Heart right ventricle (tissue), 16 donors: Measurements from ENCODE around the gene PLXNA2. TPM values are rescaled to one million over a fixed set of nuclear protein-coding genes. Genes with fewer than 3 reads are reported as not detected.

Experiments
- ATAC-seq, 8 donors: fragments of 200-7000 bp; cut with Tn5 transposase; one replicate each; pipeline ENCODE4 v1.9.1; 2020; ENCODE audit warnings: mild to moderate bottlenecking in 8 of 8, moderate library complexity in 8 of 8, moderate number of reproducible peaks in 1 of 8
- DNase-seq, 2 donors: peaks; one replicate each; pipeline ENCODE4 v3.0.0-alpha.2; 2020
- H3K27ac ChIP-seq, 10 donors: fragments of 200-600 bp; sonication (generic) in 2 of 10; one replicate each; pipeline versions ENCODE4 v1.5.0 to v1.8.0; 2020 to 2022; ENCODE audit warnings: mild to moderate bottlenecking in 3 of 10
- H3K27me3 ChIP-seq, 7 donors: fragments of 200-600 bp; one replicate each; pipeline ENCODE4 v1.8.0; 2021 to 2022; ENCODE audit warnings: mild to moderate bottlenecking in 2 of 7
- H3K36me3 ChIP-seq, 9 donors: fragments of 200-600 bp; sonication (generic) in 1 of 9; one replicate each; pipeline versions ENCODE4 v1.5.0 to v1.8.0; 2020 to 2022; ENCODE audit warnings: mild to moderate bottlenecking in 2 of 9
- H3K4me1 ChIP-seq, 9 donors: fragments of 200-600 bp; sonication (generic) in 1 of 9; one replicate each; pipeline versions ENCODE4 v1.5.0 to v1.8.0; 2020 to 2022; ENCODE audit warnings: mild to moderate bottlenecking in 4 of 9
- H3K4me3 ChIP-seq, 10 donors: fragments of 200-600 bp; sonication (generic) in 2 of 10; one replicate each; pipeline versions ENCODE4 v1.5.0 to v1.8.0; 2020 to 2022; ENCODE audit warnings: mild to moderate bottlenecking in 7 of 10, moderate library complexity in 2 of 10
- H3K9me3 ChIP-seq, 11 donors: fragments of 200-600 bp in 10 of 11; sonication (generic) in 2 of 11; one replicate each; pipeline versions ENCODE4 v1.5.0 to v1.8.0; 2013 to 2022; ENCODE audit warnings: mild to moderate bottlenecking in 2 of 11, control low read depth in 1 of 11, moderate library complexity in 1 of 11
- WGBS, 2 donors: extraction: QIAGEN DNeasy Blood & Tissue Kit; methylation state at CpG; one replicate each; pipeline ENCODE4 v1.1.7; 2013; ENCODE audit warnings: inconsistent platforms in 1 of 2; 5-methylcytosine and 5-hydroxymethylcytosine counted together
- intact Hi-C, 10 donors: fragments of 100-400 bp; cut with DNase I; formaldehyde crosslinking; loops; one replicate each; pipeline versions ENCODE4 v1.11.1 to v1.14.2; 2022
- polyA plus RNA-seq, 2 donors: library from polyadenylated mRNA; stranded (reverse); fragments of 200-250 nt; gene quantifications; one replicate each; pipeline ENCODE4 v1.2.3, GENCODE V29; 2013
- total RNA-seq, 10 donors: library from RNA; stranded (reverse); fragmentation: NEBNext Ultra II Directional in 3 of 10; extraction: Animal tissue kit (Norgen Biotek cat#: 25700) in 3 of 10; gene quantifications; one replicate each; pipeline versions ENCODE4 v1.2.1 to v1.2.4, GENCODE V29; 2021 to 2023
- TF ChIP-seq, protein P1 (sequence below), 9 donors: fragments of 200-600 bp; sonication (generic) in 2 of 9; IDR thresholded peaks; one replicate each; pipeline versions ENCODE4 v1.5.0 to v1.8.0; 2021 to 2022; ENCODE audit warnings: antibody characterized with exemption in 9 of 9, mild to moderate bottlenecking in 5 of 9, moderate library complexity in 1 of 9
- donor health status: Arrhythmogenic right ventricular cardiomyopathy.
- donor health status: ischemic (EF 13 %, LVEDD 7.1; RV severe dilation, severe dysfunction).
- donor health status: healthy with polysubstance abuse.
- donor health status: DM: no; HTN: yes; CAD: no.
- donor health status: DM: no; HTN: no; CAD: no.
- donor health status: ischemic (EF 25% LVEDD 6.9; RV normal size, moderate dysfunction).
- donor health status: ischemic (EF 25% LVEDD 5.7; RV mildly dilated, moderate dysfunction).
- donor health status: healthy.
- donor health status: DM: yes; HTN: yes; CAD: no.
- donor health status: Ischemic cardiomyopathy.
- donor health status: ischemic (EF 35%, LVEDD 5.7; RV mildly dilated, moderate dysfunction).
- donor health status: nonischemic (EF 11% LVEDD 7.7; RV severe dilation, severe dysfunction).
- donor health status: DM: yes; HTN: yes; CAD: no.
- donor health status: PGD.
- donor health status: ischemic (EF 29% LVEDD 5.4; RV normal size, mild dysfunction).
- donor health status: nonischemic (EF 23%, LVEDD 6.1; RV moderate dilation, normal function).

Gene PLXNA2
- total and polyA plus RNA-seq, 12 donors, result 6.1 to 31.6 (median 17.9) TPM

DNA sequence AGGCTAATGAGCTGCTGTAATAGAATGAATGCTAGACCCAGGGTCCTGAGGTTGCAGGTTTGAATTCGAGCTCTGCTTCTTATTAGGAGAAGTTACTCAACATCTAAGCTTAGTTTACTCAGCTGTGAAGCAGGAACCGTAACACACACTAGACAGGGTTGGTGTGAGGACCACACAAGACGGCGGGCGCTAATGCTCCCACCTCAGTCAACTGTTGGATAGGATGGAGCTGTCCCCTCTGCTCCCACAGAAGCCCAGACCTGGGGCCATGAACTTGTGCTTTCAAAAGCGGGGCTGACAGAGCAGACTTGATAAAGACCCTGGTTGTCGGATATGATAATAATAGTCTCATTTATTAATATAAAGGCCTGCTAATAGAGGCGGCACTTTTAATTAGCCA lies 234.9 kb downstream of the PLXNA2 start:
- H3K9me3 ChIP-seq, result no peaks in the 10 kb centered on the region
- H3K36me3 ChIP-seq, result no peaks in the 10 kb centered on the region
- no peak overlapping the region for H3K27ac ChIP-seq
- intact Hi-C loops, result no loop called here
- no peaks in the 10 kb centered on the region for H3K27me3 ChIP-seq
- ATAC-seq (no peak), DNase-seq (no peak)
- H3K4me1 ChIP-seq, result peaks cover 0 to 9% (median 0%) of the 10 kb centered on the region in 9 donors
- WGBS, 2 donors, result 96 to 99% methylated on average over 8 of the region's 8 CpGs
- no peak overlapping the region for H3K4me3 ChIP-seq
- TF ChIP-seq, protein P1, sequence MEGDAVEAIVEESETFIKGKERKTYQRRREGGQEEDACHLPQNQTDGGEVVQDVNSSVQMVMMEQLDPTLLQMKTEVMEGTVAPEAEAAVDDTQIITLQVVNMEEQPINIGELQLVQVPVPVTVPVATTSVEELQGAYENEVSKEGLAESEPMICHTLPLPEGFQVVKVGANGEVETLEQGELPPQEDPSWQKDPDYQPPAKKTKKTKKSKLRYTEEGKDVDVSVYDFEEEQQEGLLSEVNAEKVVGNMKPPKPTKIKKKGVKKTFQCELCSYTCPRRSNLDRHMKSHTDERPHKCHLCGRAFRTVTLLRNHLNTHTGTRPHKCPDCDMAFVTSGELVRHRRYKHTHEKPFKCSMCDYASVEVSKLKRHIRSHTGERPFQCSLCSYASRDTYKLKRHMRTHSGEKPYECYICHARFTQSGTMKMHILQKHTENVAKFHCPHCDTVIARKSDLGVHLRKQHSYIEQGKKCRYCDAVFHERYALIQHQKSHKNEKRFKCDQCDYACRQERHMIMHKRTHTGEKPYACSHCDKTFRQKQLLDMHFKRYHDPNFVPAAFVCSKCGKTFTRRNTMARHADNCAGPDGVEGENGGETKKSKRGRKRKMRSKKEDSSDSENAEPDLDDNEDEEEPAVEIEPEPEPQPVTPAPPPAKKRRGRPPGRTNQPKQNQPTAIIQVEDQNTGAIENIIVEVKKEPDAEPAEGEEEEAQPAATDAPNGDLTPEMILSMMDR (IDR thresholded peaks at IDR 0.05), result no peak

DNA sequence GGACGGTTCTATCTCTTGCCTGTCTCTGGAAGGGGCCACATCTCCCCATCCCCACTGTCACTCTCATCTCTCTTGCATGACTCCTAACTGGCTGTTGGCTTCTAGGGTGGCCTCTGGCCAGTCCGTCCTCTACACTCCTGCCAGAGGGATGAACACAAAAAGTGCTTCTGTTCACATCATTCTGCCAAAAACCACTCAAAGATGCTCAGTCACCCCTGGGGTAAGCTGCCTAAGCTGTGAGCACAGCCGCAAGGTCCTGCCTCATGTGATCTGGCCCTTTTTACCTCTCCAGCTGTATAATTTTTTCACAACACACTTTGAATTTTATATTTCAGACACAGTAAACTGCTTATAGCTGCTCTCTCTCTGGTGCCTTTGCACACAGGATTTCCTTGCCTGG lies 235.7 kb downstream of the PLXNA2 start:
- 90 to 95% methylated on average over 3 of the region's 3 CpGs for WGBS, 2 donors
- H3K27ac ChIP-seq, result peak overlapping the region in 1 of 10 donors; percentile 36
- H3K36me3 ChIP-seq, result no peaks in the 10 kb centered on the region
- ATAC-seq (peak in 1 of 8 donors; percentile 10), DNase-seq (no peak)
- no peak overlapping the region for H3K4me3 ChIP-seq
- no peaks in the 10 kb centered on the region for H3K9me3 ChIP-seq
- no peaks in the 10 kb centered on the region for H3K27me3 ChIP-seq
- peaks cover 0 to 9% (median 0%) of the 10 kb centered on the region in 9 donors for H3K4me1 ChIP-seq
- intact Hi-C loops, result no loop called here
- TF ChIP-seq, protein P1 (IDR thresholded peaks at IDR 0.05), result no peak

DNA sequence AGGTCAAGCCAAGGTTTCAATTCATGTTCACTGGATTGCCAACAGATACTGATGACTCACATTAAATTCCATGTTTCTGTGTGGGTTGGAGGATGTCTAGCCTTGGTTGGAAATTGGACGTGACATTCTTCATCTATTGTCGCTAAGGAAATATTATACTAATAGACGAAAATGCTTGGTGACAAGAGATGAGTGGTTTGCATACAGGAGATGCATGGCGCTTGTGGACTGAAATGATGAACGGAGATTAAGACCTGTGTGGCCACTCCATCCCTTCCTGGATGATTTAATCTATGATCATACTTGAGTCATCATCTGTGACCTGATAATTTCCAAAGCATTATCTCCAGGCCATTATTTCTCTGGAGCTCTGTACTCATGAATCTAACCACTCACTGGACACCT lies 236.2 kb downstream of the PLXNA2 start:
- Histone ChIP-seq H3K27ac (peak overlapping the region in 1 of 10 donors; percentile 36), H3K27me3 (no peaks in the 10 kb centered on the region), H3K36me3 (no peaks in the 10 kb centered on the region), H3K4me3 (no peak overlapping the region), H3K9me3 (no peaks in the 10 kb centered on the region), H3K4me1 (peaks cover 0 to 9% (median 0%) of the 10 kb centered on the region in 9 donors)
- TF ChIP-seq, protein P1 (IDR thresholded peaks at IDR 0.05), result no peak
- ATAC-seq (peak in 3 of 8 donors; percentile 31 to 40 (median 39)), DNase-seq (no peak)
- intact Hi-C loops, result no loop called here
- WGBS, 2 donors, result 80 to 86% methylated on average over 5 of the region's 5 CpGs

DNA sequence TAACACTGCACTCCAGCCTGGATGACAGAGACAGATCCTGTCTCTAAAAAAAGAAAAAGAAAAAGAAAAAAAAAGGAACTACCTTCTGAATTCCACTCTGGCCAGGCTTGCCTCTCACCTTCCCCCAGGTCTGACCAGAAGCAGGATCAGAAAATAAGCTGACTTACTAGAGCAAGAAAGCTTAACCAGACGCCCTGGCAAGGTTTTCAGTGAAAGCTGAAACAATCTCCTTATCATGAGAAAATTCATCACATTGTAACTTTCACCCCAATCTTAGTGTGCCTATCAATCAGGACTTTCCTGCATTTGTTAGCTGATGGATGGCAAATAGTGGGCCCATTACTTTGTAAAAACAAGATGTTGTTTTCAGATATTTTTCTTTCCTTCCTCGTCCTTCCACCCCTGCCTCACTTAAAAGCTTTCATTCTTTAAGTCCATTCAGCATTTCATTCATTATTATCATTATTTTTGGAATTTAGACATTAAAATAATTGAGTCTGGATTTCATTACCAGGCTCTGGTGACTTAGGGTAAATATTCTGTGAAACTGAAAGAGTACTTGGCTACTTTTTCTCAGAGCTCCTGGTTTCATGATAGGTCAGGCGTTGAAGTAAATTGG lies 236.8 kb downstream of the PLXNA2 start:
- intact Hi-C loops, result no loop called here
- Histone ChIP-seq H3K36me3 (no peaks in the 10 kb centered on the region), H3K27ac (no peak overlapping the region), H3K27me3 (no peaks in the 10 kb centered on the region), H3K4me3 (no peak overlapping the region), H3K4me1 (peaks cover 0 to 9% (median 0%) of the 10 kb centered on the region in 9 donors), H3K9me3 (no peaks in the 10 kb centered on the region)
- WGBS, 2 donors, result 85 to 92% methylated on average over 3 of the region's 3 CpGs
- TF ChIP-seq, protein P1 (IDR thresholded peaks at IDR 0.05), result no peak
- DNase-seq (no peak), ATAC-seq (no peak)
